H1 (cell line): ENCODE data around the gene PES1. TPM values are rescaled to one million over a fixed set of nuclear protein-coding genes. Genes with fewer than 3 reads are reported as not detected.
A peak's percentile ranks its signal among the peaks of the same experiment; 100 is the strongest.

Experiments
- ATF3 ChIP-seq: IDR thresholded peaks from 2 replicates; pipeline ENCODE4 v1.6.1; 2011; ENCODE audit warnings: low read depth, mild to moderate bottlenecking, low read length; ENCODE audit not compliant: insufficient read depth
- BACH1 ChIP-seq: IDR thresholded peaks from 2 replicates; pipeline ENCODE4 v1.6.1; 2012; ENCODE audit warnings: low read length, improper control_type of control experiment
- CHD1 ChIP-seq: IDR thresholded peaks from 2 replicates; pipeline ENCODE4 v1.6.1; 2012; ENCODE audit warnings: low read depth, low read length, improper control_type of control experiment
- CHD2 ChIP-seq: IDR thresholded peaks from 2 replicates; pipeline ENCODE4 v1.6.1; 2012; ENCODE audit warnings: low read length, improper control_type of control experiment
- EGR1 ChIP-seq: IDR thresholded peaks from 2 replicates; pipeline ENCODE4 v1.6.1; 2011; ENCODE audit warnings: low read depth, low read length, borderline replicate concordance
- EZH2 ChIP-seq: fragments of 200-600 bp; sonication (generic); IDR thresholded peaks from 2 replicates; pipeline ENCODE4 v1.7.1; 2012; ENCODE audit warnings: low read depth, mild to moderate bottlenecking, moderate library complexity, low read length, inconsistent platforms; ENCODE audit not compliant: severe bottlenecking
- POU5F1 ChIP-seq: IDR thresholded peaks from 2 replicates; pipeline ENCODE4 v1.6.1; 2011; ENCODE audit warnings: low read depth, mild to moderate bottlenecking, low read length, moderate library complexity
- RFX5 ChIP-seq: IDR thresholded peaks from 2 replicates; pipeline ENCODE4 v1.6.1; 2011; ENCODE audit warnings: low read depth, low read length, improper control_type of control experiment, borderline replicate concordance
- SIN3A ChIP-seq, 2 experiments: IDR thresholded peaks in 1 of 2; conservative IDR thresholded peaks in 1 of 2; 2 replicates each; pipeline ENCODE4 v1.6.1; 2011 to 2012; ENCODE audit warnings: low read length in 2 of 2, improper control_type of control experiment in 1 of 2, low read depth in 1 of 2, mild to moderate bottlenecking in 1 of 2
- SIRT6 ChIP-seq: IDR thresholded peaks from one replicate; pipeline ENCODE4 v1.7.1; 2012; ENCODE audit warnings: low read length, inconsistent platforms
- SIX5 ChIP-seq: IDR thresholded peaks from 2 replicates; pipeline ENCODE4 v1.6.1; 2011; ENCODE audit warnings: mild to moderate bottlenecking, low read depth, low read length
- TAF7 ChIP-seq: optimal IDR thresholded peaks from 2 replicates; pipeline ENCODE3; 2011; ENCODE audit warnings: low read depth, mild to moderate bottlenecking, inconsistent platforms, low read length, moderate library complexity, borderline replicate concordance
- TEAD4 ChIP-seq: IDR thresholded peaks from 2 replicates; pipeline ENCODE4 v1.6.1; 2012; ENCODE audit warnings: low read depth, low read length, inconsistent platforms, mixed read lengths
- polyA plus RNA-seq, 7 experiments: library from polyadenylated mRNA; depleted of rRNA in 3 of 7; stranded (reverse) in 5 of 7; unstranded in 2 of 7; fragments of >200 nt in 5 of 7; fragments of 200-250 nt in 2 of 7; gene quantifications; 1 replicate in 5 of 7; 2 replicates in 1 of 7; 4 replicates in 1 of 7; pipeline versions ENCODE4 v1.2.1 to v1.2.3, GENCODE V29; 2011 to 2013; ENCODE audit warnings: missing spikeins in 2 of 7, mixed read lengths in 2 of 7
- total RNA-seq: library from RNA; stranded (reverse); fragmentation: NEBNext Ultra II Directional; extraction: Animal tissue kit (Norgen Biotek cat#: 25700); gene quantifications from 2 replicates; pipeline ENCODE4 v1.2.1, GENCODE V29; 2021

The PES1 gene
- total and polyA plus RNA-seq, 2 of the 8 experiments (the other 6 are each of a cell fraction or from before 2014, with no cell fraction given) = 121 to 191 TPM

DNA sequence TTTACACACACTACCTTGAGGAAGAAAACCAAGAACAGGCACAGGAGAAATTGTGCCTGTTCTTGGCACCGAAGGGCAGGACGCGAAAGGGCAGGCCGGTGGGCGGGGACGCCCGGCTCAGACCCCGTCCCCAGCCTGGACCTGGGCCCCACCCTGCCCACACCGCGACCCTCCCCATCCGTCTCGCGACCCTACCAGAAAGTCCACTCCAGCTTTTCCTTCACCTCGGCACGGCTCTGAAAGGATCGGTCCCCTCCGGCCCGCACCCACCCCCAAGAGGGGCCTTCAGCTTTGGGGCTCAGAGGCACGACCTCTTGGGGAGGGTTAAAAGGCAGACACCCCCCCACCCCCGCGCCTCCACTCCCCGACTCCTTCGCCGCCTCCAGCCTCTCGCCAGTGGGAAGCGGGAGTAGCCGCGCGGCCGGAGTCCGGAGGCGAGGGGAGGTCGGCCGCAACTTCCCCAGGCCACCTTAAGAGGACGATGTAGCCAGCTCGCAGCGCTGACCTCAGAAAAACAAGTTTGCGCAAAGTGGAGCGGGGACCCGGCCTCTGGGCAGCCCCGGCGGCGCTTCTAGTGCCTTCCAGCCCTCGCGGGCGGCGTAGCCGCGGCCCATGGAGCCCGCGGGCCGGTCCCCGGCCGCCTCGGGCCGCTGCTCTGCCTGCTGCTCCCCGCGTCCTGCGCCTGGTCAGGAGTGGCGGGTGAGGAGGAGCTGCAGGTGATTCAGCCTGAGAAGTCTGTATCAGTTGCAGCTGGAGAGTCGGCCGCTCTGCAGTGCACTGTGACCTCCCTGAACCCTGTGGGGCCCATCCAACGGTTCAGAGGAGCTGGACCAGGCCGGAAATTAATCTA, 49.5 kb downstream of the PES1 start (continued):
- TF ChIP-seq EZH2 (no peak), SIRT6 (no peak), SIX5 (no peak), RFX5 (no peak), POU5F1 (no peak), BACH1 (0 out of 2 replicates have a peak, but pooled peaks have one; percentile 17), ATF3 (no peak), CHD1 (no peak), SIN3A (conservative IDR thresholded peaks at IDR 0.05 in 1 of 2, IDR thresholded peaks at IDR 0.05 in 1 of 2; ENCODE audit: low read depth in 1 of 2, low read length in 2 of 2) (no peak), TEAD4 (no peak), TAF7 (no peak), EGR1 (no peak), CHD2 (no peak)
